Activated CD4-positive, CD25-positive, alpha-beta regulatory T cell treated with anti-CD3 and anti-CD28 coated beads, Interleukin-2, amount 50 U/mL, for 24 hours (primary cell): ENCODE results near the gene GPBP1.
"Not testable (repeated sequence)": the region's sequence is repeated elsewhere in the genome, so short reads cannot be mapped to it uniquely, and the experiment has no call there.

ENCODE experiments used
- ATAC-seq, 2 donors: fragments of 150-1000 bp; cut with Tn5 transposase; one replicate each; pipeline ENCODE4 v1.10.0; 2021; ENCODE audit warnings: mild to moderate bottlenecking in 1 of 2, moderate library complexity in 1 of 2

GPBP1 gene

GRCh38 chr5:57177479-57178156 is 3.8 kb downstream of the GPBP1 start:
- no peak for ATAC-seq

GRCh38 chr5:57178238-57178637 is 4.4 kb downstream of the GPBP1 start:
- ATAC-seq, result not testable (repeated sequence)

DNA sequence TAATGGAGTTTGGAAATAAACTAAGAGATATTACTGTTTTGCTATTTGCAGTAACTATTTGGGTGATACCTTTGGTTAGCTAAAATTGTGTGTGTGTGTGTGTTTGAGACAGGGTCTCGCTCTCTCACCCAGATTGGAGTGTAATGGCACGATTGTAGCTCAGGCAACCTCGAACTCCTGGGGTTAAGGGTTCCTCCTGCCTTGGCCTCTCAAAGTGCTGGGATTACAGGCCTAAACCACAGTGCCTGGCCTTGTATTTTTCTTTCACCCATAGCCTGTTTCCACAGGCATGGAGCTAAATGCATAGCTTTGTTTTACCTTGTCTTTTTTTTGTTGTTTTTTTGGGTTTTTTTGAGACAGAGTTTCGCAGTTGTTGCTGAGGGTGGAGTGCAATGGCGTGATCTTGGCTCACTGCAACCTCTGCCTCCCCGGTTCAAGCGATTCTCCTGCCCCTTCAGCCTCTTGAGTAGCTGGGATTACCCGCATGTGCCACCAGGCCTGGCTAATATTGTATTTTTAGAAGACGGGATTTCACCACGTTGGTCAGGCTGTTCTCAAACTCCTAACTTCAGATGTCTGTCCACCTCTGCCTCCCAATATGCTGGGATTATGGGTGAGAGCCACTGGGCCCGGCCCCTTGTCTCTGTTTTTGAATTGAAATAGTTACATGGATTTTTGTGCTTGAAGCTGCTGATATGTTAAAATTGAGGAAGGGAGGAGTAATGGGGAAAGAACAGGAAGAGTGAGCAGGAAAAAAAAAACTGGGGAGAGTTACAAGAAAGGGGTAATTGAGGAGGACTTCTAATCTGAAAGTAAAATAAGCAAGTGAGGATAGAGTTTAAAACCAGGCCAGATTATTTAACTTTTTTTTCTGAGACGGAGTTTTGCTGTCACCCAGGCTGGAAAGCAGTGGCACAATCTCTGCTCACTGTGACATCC is 5.7 kb downstream of the GPBP1 start:
- ATAC-seq, result no peak

DNA sequence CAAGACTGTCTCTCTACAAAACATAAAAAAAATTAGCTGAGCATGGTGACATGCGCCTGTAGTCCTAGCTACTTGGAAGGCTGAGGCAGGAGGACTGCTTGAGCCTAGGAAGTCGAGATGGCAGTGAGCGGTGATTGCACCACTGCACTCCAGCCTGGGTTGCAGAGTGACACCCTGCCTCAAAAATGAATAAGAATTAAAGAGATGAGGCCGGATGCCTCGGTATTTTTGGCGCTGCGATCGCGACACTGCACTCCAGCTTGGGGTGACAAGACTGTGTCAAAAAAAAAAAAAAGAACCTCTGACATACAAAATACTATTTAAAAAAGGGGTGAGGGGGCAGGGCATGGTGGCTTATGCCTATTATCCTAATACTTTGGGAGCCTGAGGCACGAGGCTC is 7.3 kb downstream of the GPBP1 start:
- ATAC-seq, result peak; percentile 16 to 17

DNA sequence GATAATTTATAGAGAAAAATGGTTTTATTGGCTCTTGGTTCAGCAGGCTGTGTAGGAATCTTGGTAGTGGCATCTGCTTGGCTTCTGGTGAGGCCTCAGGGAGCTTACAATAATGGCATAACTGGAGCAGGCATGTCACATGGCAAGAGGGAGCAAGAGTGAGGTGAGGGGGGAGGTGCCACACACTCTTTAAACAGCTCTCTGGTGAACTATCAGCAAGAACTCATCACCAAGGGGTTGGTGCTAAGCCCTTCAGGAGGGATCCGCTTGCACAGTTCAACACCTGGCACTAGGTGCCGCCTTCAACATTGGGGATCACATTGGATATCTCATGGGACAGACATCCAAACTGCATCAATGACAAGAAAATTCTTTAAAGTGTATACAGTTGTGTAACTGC is 10.5 kb downstream of the GPBP1 start:
- no peak for ATAC-seq

DNA sequence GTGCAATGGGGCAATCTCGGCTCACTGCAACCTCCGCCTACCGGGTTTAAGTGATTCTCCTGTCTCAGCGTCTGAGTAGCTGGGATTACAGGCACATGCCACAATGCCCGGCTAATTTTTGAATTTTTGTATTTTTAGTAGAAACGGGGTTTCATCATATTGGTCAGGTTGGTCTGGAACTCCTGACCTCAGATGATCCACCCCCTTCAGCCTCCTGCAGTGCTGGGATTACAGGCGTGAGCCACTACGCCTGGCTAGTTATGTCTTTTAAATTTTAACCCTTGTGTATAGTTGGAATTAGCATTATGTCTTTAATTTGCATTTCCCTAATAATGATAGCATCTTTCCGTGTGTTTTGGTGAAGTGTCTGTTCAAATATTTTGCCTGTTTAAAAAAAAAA is 11.5 kb downstream of the GPBP1 start:
- no peak for ATAC-seq

DNA sequence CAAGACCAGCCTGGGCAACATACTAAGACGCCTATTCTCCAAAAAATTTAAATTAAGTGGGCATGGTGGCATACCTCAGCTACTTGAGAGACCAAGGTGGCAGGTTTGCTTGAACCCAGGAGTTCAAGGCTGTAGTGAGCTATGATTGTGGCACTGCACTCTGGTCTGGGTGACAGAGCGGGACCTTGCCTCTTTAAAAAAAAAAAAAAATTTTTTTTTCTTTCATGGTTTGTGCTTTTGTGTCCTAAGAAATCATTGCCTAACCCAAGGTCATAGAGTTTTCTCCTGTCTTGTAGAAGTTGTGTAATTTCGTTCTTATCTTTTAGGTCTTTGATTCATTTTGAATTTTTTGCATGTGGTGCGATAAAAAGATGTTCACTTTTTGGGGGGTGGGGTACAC is 12.3 kb downstream of the GPBP1 start:
- ATAC-seq, result no peak

GRCh38 chr5:57187977-57188376 is 14.1 kb downstream of the GPBP1 start:
- ATAC-seq, result not testable (repeated sequence)

DNA sequence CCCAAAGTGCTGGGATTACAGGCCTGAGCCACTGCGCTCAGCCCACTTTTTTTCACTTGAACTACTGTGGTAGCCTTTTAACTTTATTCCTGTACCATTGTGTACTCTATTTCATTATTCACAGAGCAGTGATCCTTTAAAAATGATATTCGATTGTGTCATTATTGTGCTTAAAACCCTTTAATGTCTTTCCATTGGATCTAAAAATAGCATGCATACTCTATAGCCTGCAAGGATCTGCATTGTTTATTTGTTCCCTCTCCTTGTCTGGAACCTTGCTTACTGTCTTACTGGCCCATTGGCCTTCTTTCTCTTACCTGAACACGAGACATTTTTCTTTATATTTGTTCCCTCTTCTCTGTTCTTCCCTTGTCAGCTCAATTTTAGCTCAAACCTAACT is 15.7 kb downstream of the GPBP1 start:
- ATAC-seq, result no peak

DNA sequence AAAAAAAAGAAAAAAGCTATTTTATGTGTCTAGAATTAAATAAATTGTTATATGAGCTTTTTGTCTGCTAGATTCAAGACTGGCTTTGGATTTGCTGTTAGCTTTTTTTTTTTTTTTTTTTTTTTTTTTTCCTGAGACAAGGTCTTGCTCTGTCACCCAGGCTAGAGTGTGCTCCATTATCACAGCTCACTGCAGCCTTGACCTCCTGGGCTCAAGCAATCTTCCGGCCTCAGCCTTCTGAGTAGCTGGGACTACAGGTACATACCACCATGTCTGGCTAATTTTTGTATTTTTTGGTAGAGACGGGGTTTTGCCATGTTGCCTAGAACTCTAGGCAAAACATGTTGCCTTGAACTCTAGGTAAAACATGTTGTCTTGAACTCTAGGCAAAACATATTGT is 16.7 kb downstream of the GPBP1 start:
- ATAC-seq, result no peak

GRCh38 chr5:57191163-57191562 is 17.3 kb downstream of the GPBP1 start:
- no peak for ATAC-seq

DNA sequence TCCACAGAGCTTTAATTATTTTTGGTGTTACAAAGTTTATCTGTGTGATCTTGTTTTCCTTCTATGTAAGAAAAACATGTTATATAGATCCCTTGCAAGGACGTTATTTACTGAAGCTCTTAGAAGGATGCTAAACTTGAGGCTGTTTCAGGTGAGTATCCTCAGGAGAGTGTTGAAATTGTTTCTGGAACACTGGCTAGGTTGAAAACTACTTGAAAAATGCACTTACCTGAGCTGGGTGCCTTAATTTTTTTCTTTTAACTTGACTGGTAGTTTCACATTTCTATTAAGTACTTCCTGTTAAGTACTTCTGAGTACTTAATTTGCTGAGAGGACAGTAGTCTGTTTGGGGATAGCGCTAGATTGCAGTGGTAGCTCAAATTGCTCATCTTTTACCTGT is 18.1 kb downstream of the GPBP1 start:
- ATAC-seq, result no peak

DNA sequence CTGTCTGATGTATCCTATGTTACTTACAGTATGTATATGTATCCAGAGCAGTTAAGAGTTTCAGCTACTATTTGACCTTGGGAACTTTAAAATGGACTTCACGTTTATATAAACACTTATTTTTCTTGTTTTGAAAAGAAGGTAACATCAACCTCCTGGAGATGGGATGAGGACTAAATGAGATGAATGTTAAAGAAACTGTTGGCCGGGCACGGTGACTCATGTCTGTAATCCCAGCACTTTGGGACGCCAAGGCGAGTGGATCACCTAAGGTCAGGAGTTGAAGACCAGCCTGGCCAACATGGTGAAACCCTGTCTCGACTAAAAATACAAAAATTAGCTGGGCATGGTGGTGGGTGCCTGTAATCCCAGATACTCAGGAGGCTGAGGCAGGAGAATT is 19.0 kb downstream of the GPBP1 start:
- not testable (repeated sequence) for ATAC-seq

GRCh38 chr5:57193757-57194413 is 20.0 kb downstream of the GPBP1 start:
- ATAC-seq, result peak; percentile 69 to 84

DNA sequence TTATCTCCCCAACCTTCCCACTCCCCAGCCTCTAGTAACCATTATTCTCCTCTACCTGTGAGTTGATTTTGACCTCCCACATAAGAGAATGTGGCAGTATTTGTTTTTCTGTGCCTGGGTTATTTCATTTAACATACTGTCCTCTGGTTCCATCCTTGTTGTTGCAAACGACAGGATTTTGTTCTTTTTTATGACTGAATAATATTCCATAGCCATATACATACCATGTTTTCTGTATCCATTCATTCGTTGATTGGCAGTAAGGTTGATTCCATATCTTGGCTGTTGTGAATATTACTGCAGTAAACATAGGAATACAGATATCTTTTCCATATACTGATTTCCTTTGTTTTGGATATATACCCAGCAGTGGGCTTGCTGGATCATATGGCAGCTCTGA is 20.8 kb downstream of the GPBP1 start:
- no peak for ATAC-seq

DNA sequence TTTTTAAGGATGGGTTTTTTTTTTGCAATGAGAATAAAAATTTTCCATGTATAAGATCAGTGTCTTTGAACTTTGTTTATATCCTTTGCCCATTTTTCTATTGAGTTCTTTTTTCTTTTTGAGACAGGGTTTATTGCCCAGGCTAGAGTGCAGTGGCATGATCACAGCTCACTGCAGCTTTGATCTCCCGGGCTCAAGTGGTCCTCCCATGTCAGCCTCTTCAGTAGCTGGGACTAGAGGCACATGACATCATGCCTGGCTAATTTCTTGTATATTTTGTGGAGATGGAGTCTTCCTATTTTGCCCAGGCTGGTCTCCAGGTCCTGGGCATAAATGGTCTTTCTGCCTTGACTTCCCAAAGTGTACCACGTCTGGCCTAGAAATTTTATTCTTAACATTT is 21.2 kb downstream of the GPBP1 start:
- no peak for ATAC-seq

- ATAC-seq, result no peak
Observed at GRCh38 chr5:57199866-57200265, 26.0 kb downstream of the GPBP1 start.

DNA sequence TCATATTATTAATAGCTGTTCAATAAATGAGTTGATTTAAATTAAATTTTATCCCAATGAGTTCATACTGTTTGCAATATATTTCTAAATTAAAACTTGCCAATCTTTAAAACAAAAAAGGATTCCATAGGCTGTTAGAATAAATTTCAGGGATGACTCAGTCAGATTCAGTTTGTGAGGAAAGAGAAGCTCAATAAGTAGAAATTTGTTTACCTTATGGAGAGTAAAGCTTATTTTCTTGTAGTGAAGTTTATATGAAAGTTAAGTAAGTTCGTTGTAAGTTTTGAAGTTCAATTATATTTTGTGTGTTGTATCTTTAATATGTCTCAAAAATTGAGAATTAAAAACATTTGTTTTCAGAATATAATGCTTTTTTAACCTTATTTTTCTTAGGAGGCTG is 29.0 kb downstream of the GPBP1 start:
- ATAC-seq, result no peak

- ATAC-seq, result no peak
Observed at GRCh38 chr5:57207007-57207653, 33.3 kb downstream of the GPBP1 start.

DNA sequence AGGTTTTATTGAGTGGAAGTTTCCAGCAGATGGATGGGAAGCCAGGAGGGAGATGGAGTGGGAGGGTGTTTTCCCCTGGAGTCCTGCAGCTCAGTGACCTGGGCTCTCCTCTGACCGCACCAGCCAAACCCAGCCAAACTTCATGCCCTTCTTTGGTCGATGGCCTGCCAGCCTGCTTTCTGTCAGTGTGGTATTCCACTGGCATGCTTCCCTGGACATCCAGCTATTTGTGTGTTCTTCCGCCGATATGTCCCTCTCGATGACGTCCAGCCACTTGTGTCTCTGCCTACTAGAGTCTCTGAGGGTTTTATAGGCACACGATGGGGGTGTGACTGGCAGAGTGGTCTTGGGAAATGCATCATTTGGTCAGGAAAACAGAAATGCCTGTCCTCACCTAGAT is 33.8 kb downstream of the GPBP1 start:
- no peak for ATAC-seq

- peak; percentile 13 to 24 for ATAC-seq
Observed at GRCh38 chr5:57209316-57210040, 35.6 kb downstream of the GPBP1 start.

DNA sequence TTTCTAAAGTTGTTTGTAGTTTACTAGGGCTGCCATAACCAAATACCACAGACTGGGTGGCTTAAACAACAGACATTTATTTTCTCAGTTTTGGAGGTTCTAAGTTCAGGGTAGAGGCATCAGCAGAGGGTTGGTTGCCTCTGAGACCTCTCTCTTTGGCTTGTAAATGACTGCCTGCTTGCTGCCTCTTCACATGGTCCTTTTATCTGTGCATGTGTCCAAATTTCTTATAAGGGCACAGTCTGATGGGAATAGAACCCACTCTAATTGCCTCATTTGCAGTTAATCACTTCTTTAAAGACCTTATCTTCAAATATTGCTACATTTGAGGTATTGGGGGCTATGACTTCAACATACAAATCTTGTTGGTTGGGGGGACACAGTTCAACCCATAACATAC is 36.8 kb downstream of the GPBP1 start:
- ATAC-seq, result no peak
